ENCODE measurements around the gene ZNF592.

DNA sequence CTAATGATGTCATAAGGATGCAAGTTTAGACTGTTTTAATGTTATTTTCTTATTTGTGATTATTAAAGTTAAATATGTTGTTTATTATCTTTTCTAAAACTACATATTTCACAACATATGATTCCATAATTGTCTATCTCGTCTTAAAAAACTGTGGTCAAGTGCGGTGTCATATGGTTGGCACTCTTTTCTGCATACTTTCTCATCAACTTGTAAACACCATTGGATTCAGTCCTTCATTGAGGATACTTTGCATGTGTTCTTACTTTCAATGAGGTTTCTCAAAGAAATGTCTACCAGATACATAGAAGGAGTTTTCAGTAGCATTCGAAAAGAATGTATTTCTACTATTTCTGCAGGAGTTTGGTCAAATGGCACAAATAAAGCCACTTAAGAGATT, 46.8 kb downstream of the ZNF592 start:
- TF ChIP-seq, protein P1, sequence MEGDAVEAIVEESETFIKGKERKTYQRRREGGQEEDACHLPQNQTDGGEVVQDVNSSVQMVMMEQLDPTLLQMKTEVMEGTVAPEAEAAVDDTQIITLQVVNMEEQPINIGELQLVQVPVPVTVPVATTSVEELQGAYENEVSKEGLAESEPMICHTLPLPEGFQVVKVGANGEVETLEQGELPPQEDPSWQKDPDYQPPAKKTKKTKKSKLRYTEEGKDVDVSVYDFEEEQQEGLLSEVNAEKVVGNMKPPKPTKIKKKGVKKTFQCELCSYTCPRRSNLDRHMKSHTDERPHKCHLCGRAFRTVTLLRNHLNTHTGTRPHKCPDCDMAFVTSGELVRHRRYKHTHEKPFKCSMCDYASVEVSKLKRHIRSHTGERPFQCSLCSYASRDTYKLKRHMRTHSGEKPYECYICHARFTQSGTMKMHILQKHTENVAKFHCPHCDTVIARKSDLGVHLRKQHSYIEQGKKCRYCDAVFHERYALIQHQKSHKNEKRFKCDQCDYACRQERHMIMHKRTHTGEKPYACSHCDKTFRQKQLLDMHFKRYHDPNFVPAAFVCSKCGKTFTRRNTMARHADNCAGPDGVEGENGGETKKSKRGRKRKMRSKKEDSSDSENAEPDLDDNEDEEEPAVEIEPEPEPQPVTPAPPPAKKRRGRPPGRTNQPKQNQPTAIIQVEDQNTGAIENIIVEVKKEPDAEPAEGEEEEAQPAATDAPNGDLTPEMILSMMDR (IDR thresholded peaks at IDR 0.05) = no peak
- TF ChIP-seq ZFX (IDR thresholded peaks at IDR 0.05; ENCODE audit: borderline replicate concordance) = no peak
